LNCaP clone FGC (cell line): ENCODE data around the gene DUSP22.

Source experiments
- DNase-seq: peaks from one replicate; pipeline ENCODE4 v3.0.0-alpha.2; 2011; ENCODE audit warnings: low read depth
- H3K4me3 ChIP-seq: 2 replicates; pipeline ENCODE4 v1.5.1; 2011; ENCODE audit warnings: mild to moderate bottlenecking, low read depth, low read length, control low read depth
- TF ChIP-seq, protein P1 (sequence below): IDR thresholded peaks from 2 replicates; pipeline ENCODE4 v1.5.1; 2012; ENCODE audit warnings: mild to moderate bottlenecking; ENCODE audit not compliant: control insufficient read depth, insufficient read depth; ENCODE audit errors: extremely low read depth

Gene DUSP22

DNA sequence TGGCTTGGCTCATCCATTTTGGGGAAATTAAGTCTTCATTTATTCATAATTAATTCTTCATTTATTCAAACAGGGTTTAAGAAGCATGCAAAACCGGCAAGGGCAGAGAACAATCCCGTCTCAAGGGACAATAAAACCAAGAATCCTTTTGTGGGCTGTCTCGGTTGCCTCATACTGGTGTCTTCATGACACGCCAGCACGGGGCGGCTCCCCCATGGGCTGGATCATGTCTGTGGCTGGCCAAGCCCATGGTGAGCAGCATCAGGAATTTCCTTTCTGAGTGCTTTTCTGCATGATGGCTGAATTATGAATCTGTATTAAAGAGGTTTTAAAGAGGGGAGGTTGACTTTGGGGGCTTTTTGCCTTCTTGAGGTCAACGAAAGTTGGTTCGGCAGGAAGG, 38.3 kb upstream of the DUSP22 start:
- no peak for DNase-seq
- H3K4me3 ChIP-seq: no peak overlapping the region
- TF ChIP-seq, protein P1, sequence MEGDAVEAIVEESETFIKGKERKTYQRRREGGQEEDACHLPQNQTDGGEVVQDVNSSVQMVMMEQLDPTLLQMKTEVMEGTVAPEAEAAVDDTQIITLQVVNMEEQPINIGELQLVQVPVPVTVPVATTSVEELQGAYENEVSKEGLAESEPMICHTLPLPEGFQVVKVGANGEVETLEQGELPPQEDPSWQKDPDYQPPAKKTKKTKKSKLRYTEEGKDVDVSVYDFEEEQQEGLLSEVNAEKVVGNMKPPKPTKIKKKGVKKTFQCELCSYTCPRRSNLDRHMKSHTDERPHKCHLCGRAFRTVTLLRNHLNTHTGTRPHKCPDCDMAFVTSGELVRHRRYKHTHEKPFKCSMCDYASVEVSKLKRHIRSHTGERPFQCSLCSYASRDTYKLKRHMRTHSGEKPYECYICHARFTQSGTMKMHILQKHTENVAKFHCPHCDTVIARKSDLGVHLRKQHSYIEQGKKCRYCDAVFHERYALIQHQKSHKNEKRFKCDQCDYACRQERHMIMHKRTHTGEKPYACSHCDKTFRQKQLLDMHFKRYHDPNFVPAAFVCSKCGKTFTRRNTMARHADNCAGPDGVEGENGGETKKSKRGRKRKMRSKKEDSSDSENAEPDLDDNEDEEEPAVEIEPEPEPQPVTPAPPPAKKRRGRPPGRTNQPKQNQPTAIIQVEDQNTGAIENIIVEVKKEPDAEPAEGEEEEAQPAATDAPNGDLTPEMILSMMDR: no peak

DNA sequence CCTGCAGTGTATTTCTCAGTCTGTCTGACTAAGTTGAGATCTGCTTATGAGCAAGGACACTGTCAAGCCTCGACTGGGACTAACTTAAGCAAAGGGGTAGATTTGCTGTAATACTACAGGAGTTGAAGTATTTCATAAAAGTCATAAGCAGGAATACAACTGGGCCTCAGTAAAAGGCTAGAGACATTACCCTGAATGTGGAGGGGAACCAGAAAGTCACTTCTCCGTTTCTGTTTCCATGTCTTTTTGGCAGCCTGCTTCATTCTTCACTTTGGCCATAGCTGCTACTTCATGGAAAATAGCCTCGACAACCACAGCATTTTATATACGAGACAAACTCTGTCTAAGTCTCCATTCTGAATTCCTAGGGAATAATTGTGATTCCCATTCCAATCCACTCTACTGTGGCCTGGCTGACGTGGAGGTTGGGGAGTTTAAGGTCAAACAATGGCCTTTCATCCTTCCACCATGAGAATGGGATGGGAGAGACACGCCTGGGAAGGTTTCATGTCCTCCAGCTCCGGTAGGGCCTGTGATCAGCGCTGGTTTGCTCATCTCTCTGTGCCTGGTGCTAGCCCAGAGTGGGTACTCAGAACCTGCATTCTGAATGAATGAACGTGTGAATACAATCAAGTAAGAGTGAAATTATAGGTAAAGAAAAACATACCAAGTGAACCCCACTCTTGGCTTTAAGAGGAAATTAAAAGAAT, 37.1 kb upstream of the DUSP22 start:
- no peak overlapping the region for H3K4me3 ChIP-seq
- TF ChIP-seq, protein P1: no peak
- no peak for DNase-seq

DNA sequence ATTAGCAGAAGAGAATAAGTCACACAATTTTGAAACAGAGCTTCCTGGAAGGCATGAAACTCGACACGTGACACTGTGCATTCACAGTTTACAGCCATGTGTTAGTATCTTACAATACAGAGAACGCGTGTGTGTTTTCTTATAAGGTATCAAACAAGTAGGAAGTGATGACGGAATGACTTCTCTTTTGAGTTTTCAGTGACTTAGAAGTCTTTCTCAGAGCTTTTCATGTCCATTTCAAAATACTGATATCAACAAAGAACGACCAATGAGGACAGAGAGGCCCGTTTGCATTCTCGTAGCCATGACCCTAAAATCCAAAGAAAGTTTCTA, 36.6 kb upstream of the DUSP22 start:
- DNase-seq: no peak
- no peak overlapping the region for H3K4me3 ChIP-seq
- TF ChIP-seq, protein P1: no peak

DNA sequence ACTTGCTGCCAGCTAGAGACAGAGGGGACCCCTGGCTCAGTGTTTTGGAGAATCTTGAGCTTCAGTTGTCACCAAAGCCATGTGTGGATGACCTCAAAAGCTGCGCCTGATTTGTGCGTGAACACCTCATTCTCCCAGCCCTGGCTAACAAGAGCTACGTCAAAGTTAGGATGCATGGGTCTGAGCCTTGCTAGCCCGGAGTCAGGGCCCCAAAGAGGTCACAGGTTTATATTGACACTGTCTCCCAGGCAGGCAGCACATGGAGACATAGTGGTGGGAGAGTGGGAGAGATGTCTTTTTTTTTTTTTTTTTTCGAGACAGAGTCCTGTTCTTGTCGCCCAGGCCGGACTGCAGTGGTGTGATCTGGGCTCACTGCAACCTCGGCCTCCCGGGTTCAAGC, 36.1 kb upstream of the DUSP22 start:
- no peak for DNase-seq
- H3K4me3 ChIP-seq: no peak overlapping the region
- TF ChIP-seq, protein P1: no peak

DNA sequence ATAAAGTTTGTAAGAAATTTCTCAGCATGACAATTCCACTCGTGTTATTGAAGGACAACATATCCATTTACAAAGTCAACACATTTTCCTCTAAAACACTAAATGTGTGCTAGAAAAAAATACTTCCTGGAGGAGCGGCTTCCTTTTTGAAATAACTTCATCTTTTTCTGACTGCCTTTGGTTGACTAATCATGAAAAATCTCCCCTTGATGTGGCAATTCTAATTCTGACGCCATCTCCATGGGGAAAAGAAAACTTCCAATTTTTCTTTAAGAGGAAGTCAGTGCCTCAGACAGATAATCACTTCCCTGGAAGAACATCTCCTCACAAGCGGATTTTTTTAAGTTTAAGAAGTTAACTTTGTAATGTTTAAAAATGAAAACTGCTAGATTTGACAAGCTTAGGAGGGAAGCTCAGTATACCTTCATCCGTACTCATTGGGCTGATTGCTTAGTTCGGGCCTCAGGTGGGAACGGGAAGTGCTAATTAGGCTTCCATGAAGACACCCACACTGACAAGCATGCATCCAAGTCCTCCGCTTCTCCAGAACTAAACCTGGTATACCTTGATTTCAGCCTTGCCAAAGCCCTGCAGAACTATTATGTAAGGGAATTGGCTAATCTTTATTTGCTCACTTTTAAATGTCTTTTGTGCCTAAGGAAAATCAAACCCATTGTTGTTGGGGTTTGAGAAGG, 35.1 kb upstream of the DUSP22 start:
- no peak overlapping the region for H3K4me3 ChIP-seq
- TF ChIP-seq, protein P1: no peak
- no peak for DNase-seq

DNA sequence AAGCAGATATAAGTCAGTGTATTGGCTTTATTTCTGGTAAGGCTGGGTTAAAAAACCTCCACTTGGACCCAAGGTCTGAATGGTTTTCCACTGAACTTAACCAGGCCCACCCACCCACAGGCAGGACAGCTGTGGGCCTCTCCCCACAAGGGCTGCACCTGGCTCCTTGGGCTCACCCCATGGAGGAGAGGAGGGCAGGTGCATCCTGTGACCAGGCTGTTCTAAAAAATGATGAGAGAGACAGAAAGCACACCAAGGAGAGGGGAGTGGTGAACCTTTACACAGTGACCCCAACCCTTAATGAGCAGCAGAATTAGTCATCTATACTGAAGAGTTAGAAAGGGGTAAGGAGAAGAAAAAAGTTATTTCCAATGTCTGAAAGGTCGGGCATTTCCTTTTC, 34.5 kb upstream of the DUSP22 start:
- DNase-seq: no peak
- TF ChIP-seq, protein P1: no peak
- H3K4me3 ChIP-seq: no peak overlapping the region

DNA sequence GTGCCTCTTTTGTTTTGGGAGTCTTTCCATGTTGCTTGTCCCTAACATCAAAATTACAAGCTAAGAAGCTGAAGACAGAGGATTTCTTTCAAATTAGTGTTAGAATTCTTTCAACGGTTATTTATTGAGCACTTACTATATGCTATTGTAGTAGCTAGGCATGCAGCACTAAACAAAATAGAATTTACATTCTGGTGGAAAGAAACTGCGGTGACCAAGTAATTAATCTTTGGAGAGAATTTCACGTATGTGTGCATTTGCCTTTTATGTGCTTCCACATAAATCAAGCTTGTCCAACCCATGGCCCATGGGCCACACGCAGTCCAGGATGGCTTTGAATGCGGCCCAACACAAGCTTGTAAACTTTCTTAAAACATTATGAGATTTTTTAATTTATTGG, 33.0 kb upstream of the DUSP22 start:
- TF ChIP-seq, protein P1: no peak
- no peak for DNase-seq
- H3K4me3 ChIP-seq: no peak overlapping the region
